Esophagus muscularis mucosa (tissue), 4 donors: Measurements from ENCODE around the gene STT3B. TPM values are rescaled to one million over a fixed set of nuclear protein-coding genes. Genes with fewer than 3 reads are reported as not detected.
A peak's percentile ranks its signal among the peaks of the same experiment; 100 is the strongest.

Source experiments
- DNase-seq: peaks from one replicate; pipeline ENCODE4 v3.0.0-alpha.2; 2017; ENCODE audit errors: extremely low spot score
- H3K27ac ChIP-seq, 4 donors: fragments of 200-600 bp; sonication (generic); replicated peaks in 1 of 4; 1 replicate in 3 of 4; 2 replicates in 1 of 4; pipeline ENCODE4 v1.5.1; 2016 to 2019; ENCODE audit warnings: mild to moderate bottlenecking in 1 of 4
- H3K27me3 ChIP-seq, 4 donors: fragments of 200-600 bp; sonication (generic); one replicate each; pipeline versions ENCODE4 v1.5.1 to v1.6.0; 2016 to 2019
- H3K36me3 ChIP-seq, 4 donors: fragments of 200-600 bp; sonication (generic); one replicate each; pipeline ENCODE4 v1.5.1; 2016 to 2019
- H3K4me1 ChIP-seq, 4 donors: fragments of 200-600 bp; sonication (generic); one replicate each; pipeline ENCODE4 v1.5.1; 2016 to 2019
- H3K4me3 ChIP-seq, 4 donors: fragments of 200-600 bp; sonication (generic); 1 replicate in 2 of 4; 2 replicates in 2 of 4; pipeline ENCODE4 v1.5.1; 2016 to 2019; ENCODE audit warnings: mild to moderate bottlenecking in 4 of 4, moderate library complexity in 1 of 4
- H3K9me3 ChIP-seq, 4 donors: fragments of 200-600 bp; sonication (generic); 1 replicate in 3 of 4; 2 replicates in 1 of 4; pipeline ENCODE4 v1.5.1; 2016 to 2019
- CTCF ChIP-seq, 3 experiments: fragments of 200-600 bp in 2 of 3; fragments of 450-650 bp in 1 of 3; sonication (generic) in 2 of 3; IDR thresholded peaks; one replicate each; pipeline ENCODE4 v1.5.1; 2017 to 2019; ENCODE audit warnings: antibody characterized with exemption in 3 of 3, mild to moderate bottlenecking in 2 of 3, moderate library complexity in 1 of 3
- EP300 ChIP-seq: sonication (generic); formaldehyde crosslinking; IDR thresholded peaks from one replicate; pipeline ENCODE4 v1.6.1; 2017; ENCODE audit warnings: antibody characterized with exemption
- POLR2A ChIP-seq: fragments of 450-650 bp; IDR thresholded peaks from one replicate; pipeline ENCODE4 v1.6.1; 2017; ENCODE audit warnings: antibody characterized with exemption, moderate library complexity, mild to moderate bottlenecking, low read depth
- POLR2AphosphoS5 ChIP-seq, 2 donors: sonication (generic); formaldehyde crosslinking; IDR thresholded peaks; one replicate each; pipeline ENCODE4 v1.6.1; 2017; ENCODE audit warnings: antibody characterized with exemption in 2 of 2
- WGBS: methylation state at CpG from one replicate; pipeline ENCODE4 v1.1.5; 2018; 5-methylcytosine and 5-hydroxymethylcytosine counted together
- intact Hi-C: fragments of 100-400 bp; cut with DNase I; formaldehyde crosslinking; loops from one replicate; pipeline ENCODE4 v1.15.1; 2023
- total RNA-seq, 4 donors: library from RNA; depleted of rRNA; stranded (reverse); fragments of >200 nt; gene quantifications; one replicate each; pipeline versions ENCODE4 v1.1.0 to v1.2.1, GENCODE V29; 2016

Gene STT3B
- total RNA-seq, 4 donors from 2014 or later = 58.8 to 74.3 (median 69.3) TPM

- WGBS = 90% methylated on average over 3 of the region's 3 CpGs
- Histone ChIP-seq H3K36me3 (no peaks in the 10 kb centered on the region), H3K27me3 (no peaks in the 10 kb centered on the region), H3K27ac (no peak overlapping the region), H3K9me3 (peaks cover 0 to 16% (median 7%) of the 10 kb centered on the region in 4 donors), H3K4me1 (no peaks in the 10 kb centered on the region), H3K4me3 (no peak overlapping the region)
- intact Hi-C loops = no loop called here
- TF ChIP-seq EP300 (no peak), CTCF (IDR thresholded peaks at IDR 0.05) (no peak), POLR2AphosphoS5 (IDR thresholded peaks at IDR 0.05) (no peak), POLR2A (no peak)
- peak; percentile 34 for DNase-seq
These were observed 44.2 kb upstream of the STT3B start for GRCh38 chr3:31488475-31489017.

- Histone ChIP-seq H3K9me3 (peaks cover 0 to 16% (median 7%) of the 10 kb centered on the region in 4 donors), H3K4me1 (no peaks in the 10 kb centered on the region), H3K36me3 (no peaks in the 10 kb centered on the region), H3K27me3 (no peaks in the 10 kb centered on the region), H3K27ac (no peak overlapping the region), H3K4me3 (no peak overlapping the region)
- intact Hi-C loops = no loop called here
- DNase-seq = peak; percentile 53
- 50% methylated on average over 1 of the region's 1 CpG for WGBS
- TF ChIP-seq EP300 = no peak
- TF ChIP-seq POLR2AphosphoS5 (IDR thresholded peaks at IDR 0.05) = no peak
- TF ChIP-seq CTCF (IDR thresholded peaks at IDR 0.05) = no peak
- no peak for TF ChIP-seq POLR2A
These were observed 42.2 kb upstream of the STT3B start for GRCh38 chr3:31490502-31490901.

- no peak overlapping the region for H3K4me3 ChIP-seq
- H3K4me1 ChIP-seq = no peaks in the 10 kb centered on the region
- H3K9me3 ChIP-seq = peaks cover 0 to 16% (median 7%) of the 10 kb centered on the region in 4 donors
- DNase-seq = no peak
- 92% methylated on average over 6 of the region's 6 CpGs for WGBS
- no peak overlapping the region for H3K27ac ChIP-seq
- no peaks in the 10 kb centered on the region for H3K36me3 ChIP-seq
- intact Hi-C loops = no loop called here
- no peaks in the 10 kb centered on the region for H3K27me3 ChIP-seq
- TF ChIP-seq POLR2AphosphoS5 (IDR thresholded peaks at IDR 0.05) (no peak), CTCF (IDR thresholded peaks at IDR 0.05) (no peak), EP300 (no peak), POLR2A (no peak)
These were observed 41.1 kb upstream of the STT3B start for GRCh38 chr3:31491660-31492059.

GRCh38 chr3:31493149-31493548 is 39.6 kb upstream of the STT3B start:
- Histone ChIP-seq H3K4me3 (no peak overlapping the region), H3K9me3 (peaks cover 0 to 16% (median 7%) of the 10 kb centered on the region in 4 donors), H3K36me3 (no peaks in the 10 kb centered on the region), H3K4me1 (no peaks in the 10 kb centered on the region), H3K27ac (no peak overlapping the region), H3K27me3 (no peaks in the 10 kb centered on the region)
- peak; percentile 34 for DNase-seq
- intact Hi-C loops = no loop called here
- no peak for TF ChIP-seq EP300
- TF ChIP-seq POLR2A = no peak
- no peak for TF ChIP-seq CTCF (IDR thresholded peaks at IDR 0.05)
- no peak for TF ChIP-seq POLR2AphosphoS5 (IDR thresholded peaks at IDR 0.05)
